GM19395 (cell line): Measurements from ENCODE around the gene PIK3R3.

ENCODE experiments used
- ATAC-seq: cut with Tn5 transposase; IDR thresholded peaks from one replicate; pipeline ENCODE4 v1.9.1; 2021; ENCODE audit warnings: mild to moderate bottlenecking, moderate library complexity; ENCODE audit not compliant: unreplicated experiment

Gene PIK3R3

GRCh38 chr1:46158312-46159281 is 26.2 kb upstream of the PIK3R3 start:
- ATAC-seq, result peak; percentile 77

GRCh38 chr1:46157916-46158311 is 25.5 kb upstream of the PIK3R3 start:
- no peak for ATAC-seq

GRCh38 chr1:46153732-46154131 is 21.3 kb upstream of the PIK3R3 start:
- no peak for ATAC-seq

GRCh38 chr1:46153228-46153627 is 20.8 kb upstream of the PIK3R3 start:
- no peak for ATAC-seq

GRCh38 chr1:46152016-46152415 is 19.6 kb upstream of the PIK3R3 start:
- ATAC-seq, result no peak

GRCh38 chr1:46150085-46150484 is 17.7 kb upstream of the PIK3R3 start:
- ATAC-seq, result no peak

- no peak for ATAC-seq
These were observed 15.9 kb upstream of the PIK3R3 start for GRCh38 chr1:46148318-46148717.

- ATAC-seq, result no peak
These were observed 5.5 kb upstream of the PIK3R3 start for GRCh38 chr1:46137916-46138315.

- no peak for ATAC-seq
These were observed 4.3 kb upstream of the PIK3R3 start for GRCh38 chr1:46136711-46137110.

- ATAC-seq, result no peak
These were observed 2.4 kb upstream of the PIK3R3 start for GRCh38 chr1:46134660-46135331.

- no peak for ATAC-seq
These were observed 1.4 kb upstream of the PIK3R3 start for GRCh38 chr1:46133781-46134350.

GRCh38 chr1:46133181-46133658 is 791 bp upstream of the PIK3R3 start:
- ATAC-seq, result peak; percentile 61

- no peak for ATAC-seq
These were observed 509 bp downstream of the PIK3R3 start for GRCh38 chr1:46131712-46132528.

- ATAC-seq, result no peak
These were observed 1.3 kb downstream of the PIK3R3 start for GRCh38 chr1:46131093-46131492.

GRCh38 chr1:46130606-46131005 is 1.8 kb downstream of the PIK3R3 start:
- no peak for ATAC-seq

- ATAC-seq, result no peak
These were observed 2.3 kb downstream of the PIK3R3 start for GRCh38 chr1:46130121-46130520.

- no peak for ATAC-seq
These were observed 4.1 kb downstream of the PIK3R3 start for GRCh38 chr1:46128344-46128743.

GRCh38 chr1:46118856-46119255 is 13.6 kb downstream of the PIK3R3 start:
- no peak for ATAC-seq

GRCh38 chr1:46117810-46118494 is 14.5 kb downstream of the PIK3R3 start:
- no peak for ATAC-seq

GRCh38 chr1:46114925-46115603 is 17.4 kb downstream of the PIK3R3 start:
- no peak for ATAC-seq
